Activated effector memory CD4-positive, alpha-beta T cell treated with anti-CD3 and anti-CD28 coated beads, Interleukin-2, amount 50 U/mL, for 16 hours (primary cell): ENCODE measurements around the gene MGAT5.

ENCODE experiments used
- DNase-seq: peaks from one replicate; pipeline ENCODE4 v3.0.0-alpha.2; 2020

Gene MGAT5

DNA sequence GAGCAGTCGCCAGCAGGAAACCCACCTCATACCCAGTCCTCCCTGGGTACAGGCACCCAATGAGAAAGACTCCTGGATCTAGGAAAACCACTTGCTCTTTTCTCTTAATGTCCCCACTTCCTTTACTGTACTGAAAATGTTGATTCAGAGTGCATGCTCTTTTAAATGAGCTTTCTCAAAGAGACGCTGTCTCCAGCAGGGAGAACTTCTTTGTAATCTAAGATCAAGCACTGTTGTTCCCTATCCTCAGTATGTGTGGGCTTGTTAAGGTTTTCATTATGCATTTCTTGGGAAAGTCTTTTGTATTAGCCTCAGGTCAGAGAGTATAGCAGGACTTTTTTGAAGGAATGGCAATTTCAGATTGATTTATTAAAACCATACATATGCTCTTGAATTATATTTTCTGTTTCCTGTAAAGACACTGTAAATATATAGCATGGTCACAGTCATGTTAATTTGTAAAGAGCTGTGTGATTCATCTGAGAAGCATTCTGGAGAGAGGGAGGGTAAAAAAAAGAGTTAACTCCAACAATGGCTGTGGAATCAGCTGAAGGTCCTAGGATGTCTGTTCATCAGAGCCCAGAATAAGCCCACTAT, 178.1 kb downstream of the MGAT5 start:
- no peak for DNase-seq

DNA sequence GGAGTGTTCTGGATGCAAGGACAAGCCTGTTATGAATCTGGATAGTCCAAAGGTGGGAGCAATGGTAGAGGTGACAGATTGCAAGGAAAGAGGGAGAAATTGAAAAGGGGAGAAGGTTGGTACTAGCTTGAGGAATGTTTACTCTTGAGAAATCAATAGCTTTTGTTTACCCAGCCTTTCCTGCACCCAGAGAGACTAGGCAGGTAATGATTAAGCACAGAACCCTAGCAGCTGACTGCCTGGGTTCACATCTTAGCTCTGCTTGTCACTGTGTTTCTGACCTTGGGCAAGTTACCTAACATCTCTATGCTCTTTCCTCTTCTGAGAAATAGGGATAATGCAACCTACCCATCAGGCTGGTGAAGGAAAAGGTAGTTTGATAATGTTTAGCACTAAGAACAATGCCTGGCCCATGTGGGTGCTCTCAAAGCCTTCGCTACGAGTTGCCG, 178.6 kb downstream of the MGAT5 start:
- no peak for DNase-seq

- no peak for DNase-seq
These were observed 179.6 kb downstream of the MGAT5 start for GRCh38 chr2:134433469-134433868.

DNA sequence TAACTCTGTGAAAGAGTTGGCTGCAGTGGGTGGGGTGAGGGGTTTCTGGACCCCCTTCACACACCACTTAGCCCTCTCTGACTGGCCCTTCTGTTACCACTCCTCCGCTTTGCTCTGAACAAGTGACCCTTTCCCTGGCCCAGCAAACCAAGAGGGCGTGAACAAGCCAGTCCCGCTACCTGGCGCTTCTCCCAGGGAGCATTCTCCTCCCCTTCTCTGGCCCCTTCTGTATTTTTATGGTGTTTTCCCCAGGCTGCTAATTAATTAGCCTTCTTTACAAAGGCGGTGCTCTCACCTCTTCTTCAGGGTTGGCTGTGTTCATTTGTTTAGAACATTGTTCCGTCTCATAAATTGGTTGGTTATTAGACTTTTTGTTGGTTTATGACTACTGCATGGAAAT, 180.1 kb downstream of the MGAT5 start:
- no peak for DNase-seq

- no peak for DNase-seq
These were observed 181.6 kb downstream of the MGAT5 start for GRCh38 chr2:134435505-134435904.

GRCh38 chr2:134435936-134436335, 182.1 kb downstream of the MGAT5 start:
- no peak for DNase-seq

DNA sequence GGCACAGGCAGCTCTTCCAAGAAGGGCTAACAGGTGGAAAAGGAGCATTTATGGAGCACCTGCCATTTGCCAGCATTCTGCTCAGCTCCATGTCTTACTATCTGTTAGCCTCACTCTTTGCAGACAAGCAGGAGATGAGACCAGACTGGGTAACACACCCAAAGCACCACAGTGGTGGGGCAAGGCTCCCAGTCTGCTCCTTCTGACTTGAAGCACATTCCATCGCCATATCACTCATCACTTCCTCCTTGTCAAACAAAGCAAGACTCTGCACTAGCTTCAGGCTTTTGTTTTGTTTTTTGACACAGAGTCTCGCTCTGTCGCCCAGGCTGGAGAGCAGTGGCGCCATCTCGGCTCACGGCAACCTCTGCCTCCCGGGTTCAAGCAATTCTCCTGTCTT, 182.8 kb downstream of the MGAT5 start:
- no peak for DNase-seq

DNA sequence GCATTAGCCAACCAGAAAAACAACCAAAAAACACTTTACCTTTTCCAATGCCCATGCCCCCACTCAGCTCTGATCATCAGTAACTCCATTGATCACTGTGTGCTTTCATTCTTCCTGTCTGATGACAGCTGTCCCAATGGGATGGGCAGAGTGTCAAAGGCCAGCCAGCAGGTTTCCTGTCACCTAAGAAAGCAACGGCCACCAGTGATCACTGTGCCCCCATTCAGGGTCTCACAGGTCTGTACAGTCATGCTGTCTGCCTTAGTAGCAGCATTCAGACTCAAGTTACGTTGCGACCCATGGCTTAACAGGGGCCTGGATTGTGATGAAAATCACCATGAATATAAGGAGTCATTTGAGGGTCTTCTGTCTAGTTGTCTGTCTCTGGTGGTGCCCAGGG, 184.5 kb downstream of the MGAT5 start:
- DNase-seq, result no peak

DNA sequence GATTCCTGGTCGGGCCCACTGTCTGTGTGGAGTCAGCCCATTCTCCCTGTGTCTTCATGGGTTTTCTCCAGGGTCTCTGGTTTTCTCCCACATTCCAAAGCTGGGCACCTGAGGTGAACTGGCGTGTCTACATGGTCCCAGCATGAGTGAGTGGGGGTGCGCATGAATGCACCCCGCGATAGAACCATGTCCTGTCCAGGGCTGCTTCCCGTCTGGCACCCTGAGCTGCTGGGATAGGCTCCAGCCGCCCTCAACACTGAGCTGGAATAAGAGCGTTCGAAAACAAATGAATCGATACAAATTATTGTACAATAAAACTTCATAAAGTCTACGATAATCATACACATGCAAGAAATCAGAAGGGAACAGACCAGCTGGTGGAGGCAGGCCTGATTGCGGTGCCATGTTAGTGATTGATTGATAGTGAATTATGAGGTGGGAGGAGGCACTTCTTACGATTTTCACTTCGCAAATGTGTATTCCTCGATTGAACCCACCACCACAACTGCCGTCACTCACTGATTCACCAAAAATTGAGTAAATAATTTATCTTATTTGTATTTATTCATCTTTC, 186.6 kb downstream of the MGAT5 start:
- no peak for DNase-seq

DNA sequence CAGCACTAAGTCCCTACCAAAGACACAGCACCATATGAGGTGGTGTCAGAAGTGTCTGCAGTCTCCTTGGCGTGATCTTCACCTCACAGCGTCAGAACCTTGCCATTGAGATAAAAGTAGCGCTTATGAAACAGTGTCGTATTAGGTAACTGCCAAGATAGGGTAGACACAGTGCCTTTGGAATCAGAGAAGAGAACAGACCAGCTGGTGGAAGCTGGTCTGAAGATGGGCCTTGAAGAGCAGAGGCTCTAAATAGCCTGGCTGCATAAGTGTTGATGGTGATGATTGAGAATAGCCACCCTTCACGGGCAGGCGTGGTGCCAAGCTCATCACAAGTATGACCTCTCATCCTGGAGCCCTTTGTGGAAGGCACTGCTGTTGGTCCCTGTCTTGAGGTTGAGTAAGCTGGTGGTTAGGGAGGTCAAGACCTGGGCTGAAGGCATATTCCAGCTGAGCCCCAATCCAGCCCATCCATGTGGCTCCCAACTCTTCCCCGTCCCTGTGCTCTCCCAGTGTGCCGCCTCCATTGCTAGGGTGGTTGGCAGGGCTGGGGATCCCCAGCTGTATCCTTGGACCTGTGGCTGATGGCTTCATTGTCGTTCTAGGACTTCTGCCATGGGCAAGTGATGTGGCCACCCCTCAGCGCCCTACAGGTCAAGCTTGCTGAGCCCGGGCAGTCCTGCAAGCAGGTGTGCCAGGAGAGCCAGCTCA, 187.4 kb downstream of the MGAT5 start:
- DNase-seq, result no peak

- no peak for DNase-seq
These were observed 190.1 kb downstream of the MGAT5 start for GRCh38 chr2:134443814-134444480.

- no peak for DNase-seq
These were observed 191.2 kb downstream of the MGAT5 start for GRCh38 chr2:134445116-134445515.

GRCh38 chr2:134445985-134446382, 192.1 kb downstream of the MGAT5 start:
- no peak for DNase-seq

GRCh38 chr2:134446383-134447017, 192.6 kb downstream of the MGAT5 start:
- no peak for DNase-seq

- no peak for DNase-seq
These were observed 193.8 kb downstream of the MGAT5 start for GRCh38 chr2:134447669-134448068.

DNA sequence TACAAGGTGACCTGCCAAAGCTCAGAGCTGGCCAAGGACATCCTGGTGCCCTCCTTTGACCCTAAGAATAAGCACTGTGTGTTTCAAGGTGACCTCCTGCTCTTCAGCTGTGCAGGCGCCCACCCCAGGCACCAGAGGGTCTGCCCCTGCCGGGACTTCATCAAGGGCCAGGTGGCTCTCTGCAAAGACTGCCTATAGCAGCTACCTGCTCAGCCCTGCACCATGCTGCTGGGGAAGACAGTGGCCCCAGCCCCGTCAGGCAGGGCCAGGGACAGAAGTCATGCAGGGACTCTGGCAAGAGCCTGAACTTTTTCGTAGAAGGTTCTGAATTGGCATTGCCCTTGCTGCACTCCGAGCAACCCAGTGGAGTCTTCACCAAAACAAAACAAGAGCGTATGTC, 194.8 kb downstream of the MGAT5 start:
- DNase-seq, result no peak

DNA sequence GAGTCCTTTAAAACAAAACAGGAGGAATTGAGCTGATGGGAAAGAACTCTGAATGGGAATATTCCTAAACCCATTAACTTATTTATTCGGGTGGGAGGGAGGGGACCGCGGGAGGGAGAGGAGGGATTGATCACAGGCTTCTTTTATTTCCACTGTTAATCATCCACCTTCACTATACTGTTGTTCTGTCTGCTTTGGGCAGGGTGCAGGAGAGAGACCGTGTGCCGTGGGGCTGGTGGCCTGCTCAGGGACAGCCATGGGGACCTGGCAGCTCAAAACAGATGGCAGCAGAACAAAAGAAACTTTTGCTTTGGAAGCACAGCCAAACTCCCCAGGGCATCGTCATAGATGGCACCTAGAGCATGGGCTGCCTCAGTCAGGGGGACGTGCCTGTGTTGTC, 195.3 kb downstream of the MGAT5 start:
- DNase-seq, result no peak

GRCh38 chr2:134449751-134450513, 196.1 kb downstream of the MGAT5 start:
- DNase-seq, result no peak

- DNase-seq, result no peak
These were observed 197.4 kb downstream of the MGAT5 start for GRCh38 chr2:134451347-134451630.

GRCh38 chr2:134452042-134452733, 198.3 kb downstream of the MGAT5 start:
- DNase-seq, result no peak

GRCh38 chr2:134453476-134453875, 199.6 kb downstream of the MGAT5 start:
- DNase-seq, result no peak

DNA sequence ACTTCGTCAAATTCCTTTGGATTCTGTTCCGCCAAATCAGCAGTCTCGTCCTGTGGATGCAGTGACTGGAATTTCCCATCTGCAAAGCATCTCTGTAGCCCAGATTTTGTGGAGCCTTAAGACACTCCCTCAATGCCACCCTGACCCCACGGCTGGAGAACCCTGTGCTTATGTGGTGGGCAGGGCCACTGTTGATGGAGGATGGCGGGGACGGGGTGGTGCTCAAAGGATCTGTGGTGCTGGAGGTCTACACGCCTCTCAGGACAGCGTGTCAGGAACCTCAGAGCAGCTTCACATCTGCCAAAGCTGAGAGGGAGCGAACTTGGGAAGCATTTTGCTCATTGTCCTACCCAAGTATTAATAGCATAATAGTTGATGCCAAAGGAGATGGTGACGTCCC, 200.1 kb downstream of the MGAT5 start:
- DNase-seq, result no peak
